ENCODE measurements around the gene CD209. TPM values are rescaled to one million over a fixed set of nuclear protein-coding genes. Genes with fewer than 3 reads are reported as not detected.

Gene CD209
- total RNA-seq, 1 experiment from 2014 or later = not detected

DNA sequence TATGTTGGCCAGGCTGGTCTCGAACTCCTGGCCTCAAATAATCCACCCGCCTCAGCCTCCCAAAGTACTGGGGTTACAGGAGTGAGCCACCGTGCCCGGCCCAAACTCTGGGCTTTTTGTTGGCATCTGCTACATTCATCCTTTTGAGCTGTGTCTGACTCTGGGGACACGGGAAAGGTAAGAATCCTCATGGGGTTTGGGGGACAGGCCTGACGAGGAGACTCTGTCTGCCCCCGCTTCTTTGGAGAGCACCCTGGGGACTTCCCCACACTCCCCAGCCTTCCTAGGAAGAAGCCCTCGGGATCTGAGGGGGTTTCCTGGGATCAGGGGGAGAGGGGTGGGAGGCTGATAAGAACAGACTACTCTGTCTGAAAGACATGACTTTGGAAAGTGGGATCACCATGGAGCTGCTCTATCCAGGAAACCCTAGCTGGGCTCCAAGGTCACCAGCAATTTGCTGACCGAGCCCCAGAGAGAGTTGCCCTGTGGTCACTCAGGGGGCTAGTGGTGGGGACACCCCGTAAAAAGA lies 37.3 kb downstream of the CD209 start:
- no peak for ATAC-seq
- DNase-seq (ENCODE audit: low read depth, low spot score) = no peak
- Histone ChIP-seq H3K36me3 (ENCODE audit: control insufficient read depth, insufficient read depth, low read length) (no peaks in the 10 kb centered on the region), H3K9me3 (ENCODE audit: control insufficient read depth, insufficient read depth, low read depth, low read length) (no peaks in the 10 kb centered on the region), H3K4me1 (ENCODE audit: control insufficient read depth, insufficient read depth, low read length) (no peaks in the 10 kb centered on the region), H3K4me3 (ENCODE audit: low read depth in 2 of 2, low read length in 2 of 2) (no peak overlapping the region), H3K27ac (ENCODE audit: low read length) (no peak overlapping the region), H3K27me3 (ENCODE audit: control insufficient read depth, insufficient read depth, low read length) (no peaks in the 10 kb centered on the region)
- ChIA-PET CTCF (no interaction called here), POLR2A (no interaction called here)
- no TSS peak for BruUV-seq (replicated peaks)
- in situ Hi-C loops (cut with HindIII; ENCODE audit: low pct_unique_long_range_greater_than_20kb, low sequenced_read_pairs) = no loop called here
- TF ChIP-seq TCF7L2 (IDR thresholded peaks at IDR 0.05; ENCODE audit: low read depth, low read length) (no peak), SIN3A (IDR thresholded peaks at IDR 0.05; ENCODE audit: borderline replicate concordance, insufficient read depth, low read depth, low read length) (no peak), CTCF (IDR thresholded peaks at IDR 0.05) (no peak), POLR2AphosphoS5 (IDR thresholded peaks at IDR 0.05; ENCODE audit: low read depth, low read length) (no peak)
- TF ChIP-seq, protein P1, sequence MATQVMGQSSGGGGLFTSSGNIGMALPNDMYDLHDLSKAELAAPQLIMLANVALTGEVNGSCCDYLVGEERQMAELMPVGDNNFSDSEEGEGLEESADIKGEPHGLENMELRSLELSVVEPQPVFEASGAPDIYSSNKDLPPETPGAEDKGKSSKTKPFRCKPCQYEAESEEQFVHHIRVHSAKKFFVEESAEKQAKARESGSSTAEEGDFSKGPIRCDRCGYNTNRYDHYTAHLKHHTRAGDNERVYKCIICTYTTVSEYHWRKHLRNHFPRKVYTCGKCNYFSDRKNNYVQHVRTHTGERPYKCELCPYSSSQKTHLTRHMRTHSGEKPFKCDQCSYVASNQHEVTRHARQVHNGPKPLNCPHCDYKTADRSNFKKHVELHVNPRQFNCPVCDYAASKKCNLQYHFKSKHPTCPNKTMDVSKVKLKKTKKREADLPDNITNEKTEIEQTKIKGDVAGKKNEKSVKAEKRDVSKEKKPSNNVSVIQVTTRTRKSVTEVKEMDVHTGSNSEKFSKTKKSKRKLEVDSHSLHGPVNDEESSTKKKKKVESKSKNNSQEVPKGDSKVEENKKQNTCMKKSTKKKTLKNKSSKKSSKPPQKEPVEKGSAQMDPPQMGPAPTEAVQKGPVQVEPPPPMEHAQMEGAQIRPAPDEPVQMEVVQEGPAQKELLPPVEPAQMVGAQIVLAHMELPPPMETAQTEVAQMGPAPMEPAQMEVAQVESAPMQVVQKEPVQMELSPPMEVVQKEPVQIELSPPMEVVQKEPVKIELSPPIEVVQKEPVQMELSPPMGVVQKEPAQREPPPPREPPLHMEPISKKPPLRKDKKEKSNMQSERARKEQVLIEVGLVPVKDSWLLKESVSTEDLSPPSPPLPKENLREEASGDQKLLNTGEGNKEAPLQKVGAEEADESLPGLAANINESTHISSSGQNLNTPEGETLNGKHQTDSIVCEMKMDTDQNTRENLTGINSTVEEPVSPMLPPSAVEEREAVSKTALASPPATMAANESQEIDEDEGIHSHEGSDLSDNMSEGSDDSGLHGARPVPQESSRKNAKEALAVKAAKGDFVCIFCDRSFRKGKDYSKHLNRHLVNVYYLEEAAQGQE (IDR thresholded peaks at IDR 0.05; ENCODE audit: insufficient read depth in 1 of 2, low read depth in 2 of 2, low read length in 1 of 2) = no peak
- intact Hi-C loops (cut with micrococcal nuclease; ENCODE audit: unreplicated experiment) = no loop called here

DNA sequence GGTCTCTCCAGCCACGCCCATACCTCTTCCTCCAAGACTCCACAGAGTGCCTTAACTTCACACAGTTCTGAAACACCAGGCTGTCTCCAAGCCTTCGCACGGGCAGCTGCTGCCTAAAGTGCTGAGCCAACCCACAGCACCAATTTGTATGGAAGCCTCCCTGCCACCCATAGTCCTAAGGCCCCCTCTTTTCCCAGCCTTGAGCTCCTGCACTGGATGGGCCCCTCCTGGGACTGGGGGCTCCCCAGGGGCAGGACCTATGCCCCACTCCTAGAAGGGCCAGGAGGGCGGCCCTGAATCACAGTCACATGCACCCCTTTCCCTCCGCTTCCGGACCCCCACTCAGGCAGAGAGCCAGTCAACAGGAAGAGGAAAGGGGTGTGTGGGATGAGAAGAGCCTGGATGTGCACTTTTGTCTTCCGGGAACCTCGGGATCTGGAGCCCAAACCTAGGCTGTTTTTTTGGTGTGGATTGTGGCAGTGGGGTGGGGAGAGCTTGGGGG lies 40.3 kb downstream of the CD209 start:
- in situ Hi-C loops (cut with HindIII; ENCODE audit: low pct_unique_long_range_greater_than_20kb, low sequenced_read_pairs) = no loop called here
- intact Hi-C loops (cut with micrococcal nuclease; ENCODE audit: unreplicated experiment) = no loop called here
- POLR2A ChIA-PET = no interaction called here
- Histone ChIP-seq H3K27me3 (ENCODE audit: control insufficient read depth, insufficient read depth, low read length) (no peaks in the 10 kb centered on the region), H3K9me3 (ENCODE audit: control insufficient read depth, insufficient read depth, low read depth, low read length) (no peaks in the 10 kb centered on the region), H3K4me1 (ENCODE audit: control insufficient read depth, insufficient read depth, low read length) (no peaks in the 10 kb centered on the region), H3K36me3 (ENCODE audit: control insufficient read depth, insufficient read depth, low read length) (no peaks in the 10 kb centered on the region), H3K4me3 (ENCODE audit: low read depth in 2 of 2, low read length in 2 of 2) (no peak overlapping the region), H3K27ac (ENCODE audit: low read length) (no peak overlapping the region)
- CTCF ChIA-PET = interaction anchor here (0.5 kb wide), 2 partner anchors 131 to 742 kb away, joined by 5 to 7 read pairs; no protein-coding TSS in a partner anchor
- no TSS peak for BruUV-seq (replicated peaks)
- no peak for ATAC-seq
- DNase-seq (ENCODE audit: low read depth, low spot score) = no peak
- TF ChIP-seq, protein P1 (IDR thresholded peaks at IDR 0.05; ENCODE audit: insufficient read depth in 1 of 2, low read depth in 2 of 2, low read length in 1 of 2) = no peak
- TF ChIP-seq POLR2AphosphoS5 (IDR thresholded peaks at IDR 0.05; ENCODE audit: low read depth, low read length) (no peak), SIN3A (IDR thresholded peaks at IDR 0.05; ENCODE audit: borderline replicate concordance, insufficient read depth, low read depth, low read length) (no peak), CTCF (IDR thresholded peaks at IDR 0.05) (no peak), TCF7L2 (IDR thresholded peaks at IDR 0.05; ENCODE audit: low read depth, low read length) (no peak)

Measured in Panc1 (cell line).